ENCODE results near the gene ATP5IF1. TPM values are rescaled to one million over a fixed set of nuclear protein-coding genes. Genes with fewer than 3 reads are reported as not detected.

ATP5IF1 gene
- total and polyA plus RNA-seq, 10 of the 15 experiments (the other 5 are each of a cell fraction or from before 2014, with no cell fraction given) = 253 to 1,210 (median 418) TPM

DNA sequence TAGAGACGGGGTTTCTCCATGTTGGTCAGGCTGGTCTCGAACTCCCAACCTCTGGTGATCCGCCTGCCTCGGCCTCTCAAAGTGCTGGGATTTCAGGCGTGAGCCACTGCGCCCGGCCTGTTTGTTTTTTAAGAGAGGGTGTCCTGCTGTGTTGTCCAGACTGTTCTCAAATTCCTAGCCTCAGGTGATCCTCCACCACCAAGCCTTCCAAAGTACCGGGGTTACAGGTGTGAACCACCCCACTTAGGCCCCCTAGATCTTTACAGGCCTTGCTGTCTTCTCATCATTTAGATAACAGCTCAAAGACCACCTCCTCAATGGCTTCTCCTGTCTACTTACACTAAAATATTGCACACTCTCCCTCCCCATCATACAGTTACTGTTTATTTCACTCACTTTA lies 29.7 kb downstream of the ATP5IF1 start:
- FAIRE-seq = no peak
- Histone ChIP-seq H3K9ac (ENCODE audit: control insufficient read depth, insufficient read depth, low read length) (no peak overlapping the region), H2AFZ (ENCODE audit: control insufficient read depth, low read depth, low read length) (no peak overlapping the region), H3K79me2 (ENCODE audit: control insufficient read depth, insufficient read depth, low read length) (peaks cover 26% of the 10 kb centered on the region), H3K36me3 (ENCODE audit: control insufficient read depth in 2 of 2, insufficient read depth in 2 of 2, low read length in 1 of 2) (no peaks in the 10 kb centered on the region; a peak in 1 of 4 replicates), H3K27me3 (replicated peaks in 1 of 2; ENCODE audit: control insufficient read depth in 2 of 2, insufficient read depth in 2 of 2, low read length in 1 of 2) (no peaks in the 10 kb centered on the region), H3K4me1 (ENCODE audit: control insufficient read depth, insufficient read depth, low read length) (no peaks in the 10 kb centered on the region), H4K20me1 (ENCODE audit: control insufficient read depth, insufficient read depth) (0 out of 2 replicates have a peak, but pooled peaks cover 4% of the 10 kb centered on the region), H3K27ac (ENCODE audit: control insufficient read depth, insufficient read depth) (no peak overlapping the region), H3K9me3 (replicated peaks; ENCODE audit: control insufficient read depth, insufficient read depth, low read length) (no peaks in the 10 kb centered on the region), H3K4me2 (ENCODE audit: control insufficient read depth, insufficient read depth) (no peak overlapping the region), H3K4me3 (no peak overlapping the region)
- CTCF ChIA-PET = interaction anchor here (3.0 kb wide), 1 partner anchor 17 kb away, joined by 24 read pairs; no protein-coding TSS in a partner anchor
- no peak for TF ChIP-seq STAT3 (IDR thresholded peaks at IDR 0.05; ENCODE audit: low read depth, low read length)
- TF ChIP-seq, protein P1, sequence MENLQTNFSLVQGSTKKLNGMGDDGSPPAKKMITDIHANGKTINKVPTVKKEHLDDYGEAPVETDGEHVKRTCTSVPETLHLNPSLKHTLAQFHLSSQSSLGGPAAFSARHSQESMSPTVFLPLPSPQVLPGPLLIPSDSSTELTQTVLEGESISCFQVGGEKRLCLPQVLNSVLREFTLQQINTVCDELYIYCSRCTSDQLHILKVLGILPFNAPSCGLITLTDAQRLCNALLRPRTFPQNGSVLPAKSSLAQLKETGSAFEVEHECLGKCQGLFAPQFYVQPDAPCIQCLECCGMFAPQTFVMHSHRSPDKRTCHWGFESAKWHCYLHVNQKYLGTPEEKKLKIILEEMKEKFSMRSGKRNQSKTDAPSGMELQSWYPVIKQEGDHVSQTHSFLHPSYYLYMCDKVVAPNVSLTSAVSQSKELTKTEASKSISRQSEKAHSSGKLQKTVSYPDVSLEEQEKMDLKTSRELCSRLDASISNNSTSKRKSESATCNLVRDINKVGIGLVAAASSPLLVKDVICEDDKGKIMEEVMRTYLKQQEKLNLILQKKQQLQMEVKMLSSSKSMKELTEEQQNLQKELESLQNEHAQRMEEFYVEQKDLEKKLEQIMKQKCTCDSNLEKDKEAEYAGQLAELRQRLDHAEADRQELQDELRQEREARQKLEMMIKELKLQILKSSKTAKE (IDR thresholded peaks at IDR 0.05; ENCODE audit: low read depth, poor library complexity, severe bottlenecking) = no peak
- no peak for TF ChIP-seq HDGF (IDR thresholded peaks at IDR 0.05)
- TF ChIP-seq ZNF274 (IDR thresholded peaks at IDR 0.05; ENCODE audit: insufficient read depth, insufficient read length) = no peak
- intact Hi-C loops (cut with micrococcal nuclease; ENCODE audit: unreplicated experiment) = no loop called here
- in situ Hi-C loops (cut with MboI) = no loop called here
- no TSS peak for BruUV-seq (replicated peaks)
- no peak for ATAC-seq
- DNase-seq (ENCODE audit: low read depth, low spot score) = no peak
- SMC1A ChIA-PET (ENCODE audit: uncharacterized antibody, unreplicated experiment) = interaction anchor here (1.1 to 1.9 kb wide), 4 partner anchors 9 to 90 kb away, joined by 3 to 14 read pairs (median 4); no protein-coding TSS in a partner anchor
- 94% methylated on average over 8 of the region's 8 CpGs for WGBS (ENCODE audit: insufficient coverage, insufficient replicate concordance, low lambda C conversion rate, missing lambda C conversion rate)
- POLR2A ChIA-PET = interaction anchor here (0.6 kb wide), 1 partner anchor 165 kb away, joined by 3 read pairs; no protein-coding TSS in a partner anchor
- RAD21 ChIA-PET (ENCODE audit: unreplicated experiment) = interaction anchor here (1.2 kb wide), 1 partner anchor 16 kb away, joined by 6 read pairs; no protein-coding TSS in a partner anchor

DNA sequence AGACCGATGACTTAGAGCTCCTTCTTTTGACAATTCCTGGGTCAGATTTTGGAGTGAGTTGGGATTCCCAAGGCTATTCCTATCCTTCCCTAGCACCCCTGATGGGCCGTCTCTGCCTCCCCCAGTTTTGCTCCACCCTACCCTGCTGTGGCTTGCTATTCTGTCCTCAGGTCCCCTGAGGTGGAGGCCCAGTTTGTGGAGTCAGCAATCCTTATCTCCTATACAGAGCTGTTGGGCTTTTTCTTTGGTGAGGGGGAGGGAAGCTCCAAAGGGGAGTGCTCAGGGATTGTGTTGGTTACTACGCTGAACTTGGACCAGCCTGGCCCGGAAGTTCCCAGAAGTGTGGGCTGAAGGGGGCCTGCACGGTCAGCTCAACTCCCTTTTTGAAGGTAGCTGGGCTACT lies 31.0 kb downstream of the ATP5IF1 start:
- WGBS (ENCODE audit: insufficient coverage, insufficient replicate concordance, low lambda C conversion rate, missing lambda C conversion rate) = 57% methylated on average over 5 of the region's 5 CpGs
- Histone ChIP-seq H4K20me1 (ENCODE audit: control insufficient read depth, insufficient read depth) (no peaks in the 10 kb centered on the region), H3K4me1 (ENCODE audit: control insufficient read depth, insufficient read depth, low read length) (no peaks in the 10 kb centered on the region), H3K9me3 (replicated peaks; ENCODE audit: control insufficient read depth, insufficient read depth, low read length) (no peaks in the 10 kb centered on the region), H3K27me3 (replicated peaks in 1 of 2; ENCODE audit: control insufficient read depth in 2 of 2, insufficient read depth in 2 of 2, low read length in 1 of 2) (no peaks in the 10 kb centered on the region), H3K79me2 (ENCODE audit: control insufficient read depth, insufficient read depth, low read length) (peaks cover 17% of the 10 kb centered on the region), H3K4me2 (ENCODE audit: control insufficient read depth, insufficient read depth) (no peak overlapping the region), H3K27ac (ENCODE audit: control insufficient read depth, insufficient read depth) (no peak overlapping the region), H3K36me3 (ENCODE audit: control insufficient read depth in 2 of 2, insufficient read depth in 2 of 2, low read length in 1 of 2) (no peaks in the 10 kb centered on the region; a peak in 3 of 4 replicates), H2AFZ (ENCODE audit: control insufficient read depth, low read depth, low read length) (no peak overlapping the region), H3K4me3 (no peak overlapping the region), H3K9ac (ENCODE audit: control insufficient read depth, insufficient read depth, low read length) (no peak overlapping the region)
- CTCF ChIA-PET = interaction anchor here (0.5 to 3.0 kb wide), 3 partner anchors 10 to 82 kb away, joined by 3 to 24 read pairs (median 3); no protein-coding TSS in a partner anchor
- RAD21 ChIA-PET (ENCODE audit: unreplicated experiment) = interaction anchor here (1.2 kb wide), 1 partner anchor 17 kb away, joined by 6 read pairs; no protein-coding TSS in a partner anchor
- POLR2A ChIA-PET = interaction anchor here (0.6 to 0.7 kb wide), 2 partner anchors 337 to 842 kb away, joined by 4 read pairs; no protein-coding TSS in a partner anchor
- no TSS peak for BruUV-seq (replicated peaks)
- in situ Hi-C loops (cut with MboI) = no loop called here
- no peak for ATAC-seq
- no peak for FAIRE-seq
- intact Hi-C loops (cut with micrococcal nuclease; ENCODE audit: unreplicated experiment) = no loop called here
- SMC1A ChIA-PET (ENCODE audit: uncharacterized antibody, unreplicated experiment) = interaction anchor here (1.1 to 1.9 kb wide), 3 partner anchors 11 to 88 kb away, joined by 3 to 14 read pairs (median 3); no protein-coding TSS in a partner anchor
- TF ChIP-seq MTA2 (IDR thresholded peaks at IDR 0.05; ENCODE audit: low read depth) (no peak), RFX5 (IDR thresholded peaks at IDR 0.05; ENCODE audit: low read depth, low read length) (no peak), JUNB (IDR thresholded peaks at IDR 0.05) (no peak), CREM (IDR thresholded peaks at IDR 0.05; ENCODE audit: low read depth) (no peak), BHLHE40 (IDR thresholded peaks at IDR 0.05; ENCODE audit: borderline replicate concordance in 1 of 2, low read depth in 2 of 2, low read length in 1 of 2) (no peak), ZBED1 (IDR thresholded peaks at IDR 0.05; ENCODE audit: borderline replicate concordance) (no peak), ASH2L (IDR thresholded peaks at IDR 0.05; ENCODE audit: borderline replicate concordance, low read depth) (no peak)
- no peak for DNase-seq (ENCODE audit: low read depth, low spot score)
